Effector memory CD8-positive, alpha-beta T cell (primary cell): ENCODE measurements around the gene DLG2.

Experiments used
- ATAC-seq: fragments of 150-1000 bp; cut with Tn5 transposase; replicated peaks from 2 replicates; pipeline ENCODE4 v1.10.0; 2021; ENCODE audit warnings: mild to moderate bottlenecking, moderate library complexity
- DNase-seq, 3 experiments: peaks; one replicate each; pipeline ENCODE4 v3.0.0; 2021
- H3K27ac Mint-ChIP-seq, 2 donors: one replicate each; pipeline ENCODE4 v1.8.0; 2022; ENCODE audit warnings: mild to moderate bottlenecking in 2 of 2, mixed read lengths in 2 of 2, moderate library complexity in 2 of 2
- H3K27me3 Mint-ChIP-seq, 2 donors: one replicate each; pipeline ENCODE4 v1.8.0; 2022; ENCODE audit warnings: mixed read lengths in 2 of 2
- H3K36me3 Mint-ChIP-seq: one replicate; pipeline ENCODE4 v1.8.0; 2022; ENCODE audit warnings: mild to moderate bottlenecking, moderate library complexity, mixed read lengths; ENCODE audit not compliant: insufficient read depth
- H3K4me1 Mint-ChIP-seq, 2 donors: one replicate each; pipeline ENCODE4 v1.8.0; 2022; ENCODE audit warnings: low read depth in 2 of 2, mixed read lengths in 2 of 2
- H3K4me3 Mint-ChIP-seq, 2 donors: one replicate each; pipeline ENCODE4 v1.8.0; 2022; ENCODE audit warnings: mild to moderate bottlenecking in 2 of 2, mixed read lengths in 2 of 2, moderate library complexity in 2 of 2
- H3K9me3 Mint-ChIP-seq, 2 donors: one replicate each; pipeline ENCODE4 v1.8.0; 2022; ENCODE audit warnings: mixed read lengths in 2 of 2

Gene DLG2

GRCh38 chr11:84583106-84583505 lies 1044.0 kb downstream of the DLG2 start:
- H3K36me3 Mint-ChIP-seq, result no peaks in the 10 kb centered on the region
- H3K4me1 Mint-ChIP-seq, result no peaks in the 10 kb centered on the region
- DNase-seq (no peak), ATAC-seq (no peak)
- peaks cover 7 to 21% of the 10 kb centered on the region in 2 donors for H3K9me3 Mint-ChIP-seq
- H3K27me3 Mint-ChIP-seq, result no peaks in the 10 kb centered on the region
- H3K27ac Mint-ChIP-seq, result no peak overlapping the region
- H3K4me3 Mint-ChIP-seq, result no peak overlapping the region

- peaks cover 10 to 20% of the 10 kb centered on the region in 2 donors for H3K9me3 Mint-ChIP-seq
- H3K4me3 Mint-ChIP-seq, result no peak overlapping the region
- ATAC-seq (no peak), DNase-seq (no peak)
- H3K36me3 Mint-ChIP-seq, result no peaks in the 10 kb centered on the region
- no peaks in the 10 kb centered on the region for H3K27me3 Mint-ChIP-seq
- H3K27ac Mint-ChIP-seq, result no peak overlapping the region
- no peaks in the 10 kb centered on the region for H3K4me1 Mint-ChIP-seq
These were observed 1046.1 kb downstream of the DLG2 start for GRCh38 chr11:84581083-84581482.

GRCh38 chr11:84580428-84580827 lies 1046.7 kb downstream of the DLG2 start:
- no peak overlapping the region for H3K4me3 Mint-ChIP-seq
- H3K27me3 Mint-ChIP-seq, result no peaks in the 10 kb centered on the region
- no peaks in the 10 kb centered on the region for H3K36me3 Mint-ChIP-seq
- no peak overlapping the region for H3K27ac Mint-ChIP-seq
- ATAC-seq (no peak), DNase-seq (no peak)
- no peaks in the 10 kb centered on the region for H3K4me1 Mint-ChIP-seq
- H3K9me3 Mint-ChIP-seq, result peaks cover 10 to 20% of the 10 kb centered on the region in 2 donors

GRCh38 chr11:84573868-84574267 lies 1053.3 kb downstream of the DLG2 start:
- H3K27me3 Mint-ChIP-seq, result no peaks in the 10 kb centered on the region
- peaks cover 20 to 21% of the 10 kb centered on the region in 2 donors for H3K9me3 Mint-ChIP-seq
- DNase-seq (no peak), ATAC-seq (no peak)
- no peaks in the 10 kb centered on the region for H3K4me1 Mint-ChIP-seq
- no peak overlapping the region for H3K4me3 Mint-ChIP-seq
- H3K27ac Mint-ChIP-seq, result no peak overlapping the region
- no peaks in the 10 kb centered on the region for H3K36me3 Mint-ChIP-seq

- Mint-ChIP-seq H3K9me3 (peaks cover 7 to 14% of the 10 kb centered on the region in 2 donors), H3K27me3 (no peaks in the 10 kb centered on the region), H3K27ac (no peak overlapping the region), H3K4me3 (no peak overlapping the region), H3K4me1 (no peaks in the 10 kb centered on the region), H3K36me3 (no peaks in the 10 kb centered on the region)
- DNase-seq, result no peak
- no peak for ATAC-seq
These were observed 1060.5 kb downstream of the DLG2 start for GRCh38 chr11:84566671-84567070.

GRCh38 chr11:84564867-84565184 lies 1062.3 kb downstream of the DLG2 start:
- DNase-seq, result no peak
- Mint-ChIP-seq H3K36me3 (no peaks in the 10 kb centered on the region), H3K4me1 (no peaks in the 10 kb centered on the region), H3K27me3 (no peaks in the 10 kb centered on the region), H3K9me3 (peaks cover 0 to 4% of the 10 kb centered on the region in 2 donors), H3K27ac (no peak overlapping the region), H3K4me3 (no peak overlapping the region)
- no peak for ATAC-seq

- Mint-ChIP-seq H3K4me1 (no peaks in the 10 kb centered on the region), H3K27me3 (no peaks in the 10 kb centered on the region), H3K4me3 (no peak overlapping the region), H3K36me3 (no peaks in the 10 kb centered on the region), H3K27ac (no peak overlapping the region), H3K9me3 (peaks cover 0 to 4% of the 10 kb centered on the region in 2 donors)
- ATAC-seq, result no peak
- no peak for DNase-seq
These were observed 1062.8 kb downstream of the DLG2 start for GRCh38 chr11:84564180-84564866.

GRCh38 chr11:84563356-84563755 lies 1063.8 kb downstream of the DLG2 start:
- DNase-seq, result no peak
- no peak overlapping the region for H3K27ac Mint-ChIP-seq
- ATAC-seq, result no peak
- H3K27me3 Mint-ChIP-seq, result no peaks in the 10 kb centered on the region
- H3K4me3 Mint-ChIP-seq, result no peak overlapping the region
- H3K36me3 Mint-ChIP-seq, result no peaks in the 10 kb centered on the region
- peaks cover 0 to 2% of the 10 kb centered on the region in 2 donors for H3K9me3 Mint-ChIP-seq
- H3K4me1 Mint-ChIP-seq, result no peaks in the 10 kb centered on the region

- Mint-ChIP-seq H3K4me1 (no peaks in the 10 kb centered on the region), H3K27ac (no peak overlapping the region), H3K27me3 (no peaks in the 10 kb centered on the region), H3K9me3 (no peaks in the 10 kb centered on the region), H3K36me3 (no peaks in the 10 kb centered on the region), H3K4me3 (no peak overlapping the region)
- ATAC-seq (no peak), DNase-seq (no peak)
These were observed 1066.9 kb downstream of the DLG2 start for GRCh38 chr11:84560206-84560605.

GRCh38 chr11:84558085-84558905 lies 1068.8 kb downstream of the DLG2 start:
- peaks cover under 1 to 2% of the 10 kb centered on the region in 2 donors for H3K9me3 Mint-ChIP-seq
- H3K27me3 Mint-ChIP-seq, result no peaks in the 10 kb centered on the region
- ATAC-seq (no peak), DNase-seq (no peak)
- no peaks in the 10 kb centered on the region for H3K36me3 Mint-ChIP-seq
- H3K27ac Mint-ChIP-seq, result no peak overlapping the region
- no peak overlapping the region for H3K4me3 Mint-ChIP-seq
- no peaks in the 10 kb centered on the region for H3K4me1 Mint-ChIP-seq

- H3K36me3 Mint-ChIP-seq, result no peaks in the 10 kb centered on the region
- ATAC-seq (no peak), DNase-seq (no peak)
- no peak overlapping the region for H3K4me3 Mint-ChIP-seq
- H3K27ac Mint-ChIP-seq, result no peak overlapping the region
- H3K4me1 Mint-ChIP-seq, result no peaks in the 10 kb centered on the region
- peaks cover 7 to 13% of the 10 kb centered on the region in 2 donors for H3K9me3 Mint-ChIP-seq
- no peaks in the 10 kb centered on the region for H3K27me3 Mint-ChIP-seq
These were observed 1074.4 kb downstream of the DLG2 start for GRCh38 chr11:84552791-84553190.

- ATAC-seq, result no peak
- H3K27ac Mint-ChIP-seq, result no peak overlapping the region
- no peak for DNase-seq
- H3K36me3 Mint-ChIP-seq, result no peaks in the 10 kb centered on the region
- H3K4me3 Mint-ChIP-seq, result no peak overlapping the region
- no peaks in the 10 kb centered on the region for H3K27me3 Mint-ChIP-seq
- H3K9me3 Mint-ChIP-seq, result peaks cover 11 to 31% of the 10 kb centered on the region in 2 donors
- H3K4me1 Mint-ChIP-seq, result no peaks in the 10 kb centered on the region
These were observed 1077.9 kb downstream of the DLG2 start for GRCh38 chr11:84549217-84549616.

GRCh38 chr11:84544566-84544965 lies 1082.6 kb downstream of the DLG2 start:
- ATAC-seq (no peak), DNase-seq (no peak)
- no peak overlapping the region for H3K4me3 Mint-ChIP-seq
- H3K9me3 Mint-ChIP-seq, result peaks cover 5 to 33% of the 10 kb centered on the region in 2 donors
- H3K27ac Mint-ChIP-seq, result no peak overlapping the region
- H3K36me3 Mint-ChIP-seq, result no peaks in the 10 kb centered on the region
- no peaks in the 10 kb centered on the region for H3K27me3 Mint-ChIP-seq
- no peaks in the 10 kb centered on the region for H3K4me1 Mint-ChIP-seq
